Measurements from ENCODE around the gene DNASE1L2. TPM values are rescaled to one million over a fixed set of nuclear protein-coding genes. Genes with fewer than 3 reads are reported as not detected.

DNASE1L2 gene
- total RNA-seq, 1 donor from 2014 or later, result 2.0 TPM

- ATAC-seq (peak; percentile 3 to 16), DNase-seq (no peak)
- Histone ChIP-seq H3K4me1 (peaks cover 13% of the 10 kb centered on the region), H3K9me3 (no peaks in the 10 kb centered on the region), H3K36me3 (no peaks in the 10 kb centered on the region), H3K27me3 (ENCODE audit: low read depth) (peaks cover 40% of the 10 kb centered on the region), H3K4me3 (peak overlapping the region; percentile 36), H3K27ac (no peak overlapping the region)
- TF ChIP-seq, protein P1, sequence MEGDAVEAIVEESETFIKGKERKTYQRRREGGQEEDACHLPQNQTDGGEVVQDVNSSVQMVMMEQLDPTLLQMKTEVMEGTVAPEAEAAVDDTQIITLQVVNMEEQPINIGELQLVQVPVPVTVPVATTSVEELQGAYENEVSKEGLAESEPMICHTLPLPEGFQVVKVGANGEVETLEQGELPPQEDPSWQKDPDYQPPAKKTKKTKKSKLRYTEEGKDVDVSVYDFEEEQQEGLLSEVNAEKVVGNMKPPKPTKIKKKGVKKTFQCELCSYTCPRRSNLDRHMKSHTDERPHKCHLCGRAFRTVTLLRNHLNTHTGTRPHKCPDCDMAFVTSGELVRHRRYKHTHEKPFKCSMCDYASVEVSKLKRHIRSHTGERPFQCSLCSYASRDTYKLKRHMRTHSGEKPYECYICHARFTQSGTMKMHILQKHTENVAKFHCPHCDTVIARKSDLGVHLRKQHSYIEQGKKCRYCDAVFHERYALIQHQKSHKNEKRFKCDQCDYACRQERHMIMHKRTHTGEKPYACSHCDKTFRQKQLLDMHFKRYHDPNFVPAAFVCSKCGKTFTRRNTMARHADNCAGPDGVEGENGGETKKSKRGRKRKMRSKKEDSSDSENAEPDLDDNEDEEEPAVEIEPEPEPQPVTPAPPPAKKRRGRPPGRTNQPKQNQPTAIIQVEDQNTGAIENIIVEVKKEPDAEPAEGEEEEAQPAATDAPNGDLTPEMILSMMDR (IDR thresholded peaks at IDR 0.05), result no peak
- intact Hi-C loops (cut with DNase I), result no loop called here
Observed at GRCh38 chr16:2195322-2196161, 40.7 kb upstream of the DNASE1L2 start.

DNA sequence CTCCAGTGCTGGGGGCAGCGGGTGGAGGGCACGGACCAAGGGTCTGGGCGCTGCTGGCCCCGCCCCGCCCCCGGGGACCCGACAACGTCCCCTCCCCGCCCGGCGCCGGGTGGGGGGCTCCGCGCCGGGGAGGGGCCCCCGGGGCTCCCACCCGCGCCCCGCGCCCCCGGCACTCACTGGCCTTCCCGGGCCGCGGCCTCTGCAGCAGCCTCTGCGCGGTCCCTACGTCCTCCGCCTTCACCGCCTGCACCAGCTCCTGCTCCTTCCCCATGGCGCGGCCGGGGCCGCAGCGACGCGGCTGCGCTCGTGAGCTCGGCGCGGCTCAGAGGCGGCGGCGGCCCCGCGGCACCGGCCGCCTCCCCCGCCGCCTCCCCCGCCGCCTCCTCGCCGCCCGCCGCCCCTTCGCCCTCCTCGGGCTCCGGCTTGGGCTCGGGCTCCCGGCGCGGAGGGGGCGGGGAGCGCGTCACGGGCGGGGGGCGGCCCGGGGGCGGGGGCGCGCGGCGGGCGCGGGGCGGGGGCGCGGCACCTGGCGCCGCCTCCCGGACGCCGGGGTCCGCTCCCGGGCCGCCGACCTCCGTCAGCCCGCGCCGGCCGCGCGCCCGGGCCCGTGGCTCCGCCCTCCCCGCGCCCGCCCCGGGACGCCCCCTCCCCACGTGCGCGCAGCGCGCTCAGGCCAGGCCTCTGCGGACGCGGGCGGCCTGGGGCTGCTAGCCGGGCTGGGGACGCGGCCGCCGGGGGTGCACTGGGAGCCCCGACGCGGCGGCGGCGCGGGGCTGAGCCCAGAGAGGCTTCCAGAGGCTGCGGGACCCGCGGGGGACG lies 39.9 kb upstream of the DNASE1L2 start, which contains the start of gene CASKIN1:
CASKIN1 (minus strand) TSS at position 444 of the 819 bp plus-strand sequence; CDS start at position 271, 173 bp downstream.
- TF ChIP-seq, protein P1 (IDR thresholded peaks at IDR 0.05), result no peak
- ATAC-seq, result peak in 1 of 2 donors; percentile 4
- H3K4me1 ChIP-seq, result peaks cover 13% of the 10 kb centered on the region
- no peak within 1 kb of the TSS for H3K27ac ChIP-seq
- no peak for DNase-seq
- H3K9me3 ChIP-seq, result no peaks in the 10 kb centered on the region
- H3K27me3 ChIP-seq (ENCODE audit: low read depth), result peaks cover 40% of the 10 kb centered on the region
- H3K36me3 ChIP-seq, result no peaks in the 10 kb centered on the region
- intact Hi-C loops (cut with DNase I), result no loop called here
- peak within 1 kb of the TSS; percentile 36 for H3K4me3 ChIP-seq

DNA sequence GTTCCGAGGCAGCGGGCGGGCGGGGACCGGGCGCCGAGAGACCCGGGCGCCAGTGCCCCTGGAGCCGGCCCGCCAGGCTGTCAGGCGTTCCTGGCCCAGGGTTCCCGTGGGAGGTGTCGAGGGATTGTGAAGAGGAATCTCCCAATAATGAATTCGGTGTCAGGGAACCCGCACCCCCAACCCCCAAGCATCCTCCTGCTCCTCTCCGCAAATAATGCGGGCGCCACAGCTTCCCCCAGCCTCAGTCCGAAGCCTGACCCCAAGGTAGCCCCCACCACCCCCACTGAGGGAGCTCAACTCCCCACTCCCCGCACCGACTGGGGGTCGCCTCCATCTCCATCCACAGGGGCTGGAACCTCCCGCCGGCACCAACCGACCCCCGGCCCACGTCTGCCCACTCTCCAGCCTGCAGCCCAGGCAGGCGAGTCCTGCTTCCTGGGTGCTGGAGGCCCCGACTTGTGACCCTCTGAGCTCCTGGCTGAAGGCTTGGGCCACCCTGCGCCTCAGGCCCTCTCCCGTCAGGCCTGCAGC lies 39.2 kb upstream of the DNASE1L2 start:
- DNase-seq (no peak), ATAC-seq (no peak)
- intact Hi-C loops (cut with DNase I), result no loop called here
- Histone ChIP-seq H3K27ac (no peak overlapping the region), H3K4me3 (no peak overlapping the region), H3K27me3 (ENCODE audit: low read depth) (peaks cover 40% of the 10 kb centered on the region), H3K9me3 (no peaks in the 10 kb centered on the region), H3K36me3 (no peaks in the 10 kb centered on the region), H3K4me1 (peaks cover 13% of the 10 kb centered on the region)
- TF ChIP-seq, protein P1 (IDR thresholded peaks at IDR 0.05), result no peak

GRCh38 chr16:2197765-2198164 lies 38.5 kb upstream of the DNASE1L2 start:
- no peak for ATAC-seq
- Histone ChIP-seq H3K27ac (no peak overlapping the region), H3K27me3 (ENCODE audit: low read depth) (peaks cover 40% of the 10 kb centered on the region), H3K4me1 (peaks cover 13% of the 10 kb centered on the region), H3K9me3 (no peaks in the 10 kb centered on the region), H3K36me3 (no peaks in the 10 kb centered on the region), H3K4me3 (no peak overlapping the region)
- DNase-seq, result no peak
- intact Hi-C loops (cut with DNase I), result no loop called here
- TF ChIP-seq, protein P1 (IDR thresholded peaks at IDR 0.05), result no peak

DNA sequence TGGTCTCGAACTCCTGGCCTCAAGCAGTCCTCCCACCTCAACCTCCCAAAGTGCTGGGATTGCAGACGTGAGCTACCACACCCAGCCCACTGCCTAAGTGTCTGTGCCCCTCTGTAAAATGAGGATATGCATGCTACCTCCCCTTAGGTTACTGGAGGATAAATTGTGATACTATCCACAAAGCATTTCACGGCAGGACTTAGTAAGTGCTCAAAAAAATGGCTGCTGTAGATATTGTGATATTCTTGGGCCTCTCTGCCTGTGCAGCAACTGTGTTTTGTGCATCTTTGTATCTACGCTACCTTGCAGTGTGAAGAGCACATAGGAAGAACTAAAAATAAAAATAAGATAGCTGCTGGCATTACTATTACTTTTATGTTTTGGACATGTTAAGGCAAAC lies 38.0 kb upstream of the DNASE1L2 start:
- TF ChIP-seq, protein P1 (IDR thresholded peaks at IDR 0.05), result no peak
- Histone ChIP-seq H3K36me3 (no peaks in the 10 kb centered on the region), H3K4me3 (no peak overlapping the region), H3K9me3 (no peaks in the 10 kb centered on the region), H3K4me1 (peaks cover 13% of the 10 kb centered on the region), H3K27me3 (ENCODE audit: low read depth) (peaks cover 40% of the 10 kb centered on the region), H3K27ac (no peak overlapping the region)
- intact Hi-C loops (cut with DNase I), result no loop called here
- ATAC-seq (no peak), DNase-seq (no peak)

All from lower lobe of right lung (tissue), 2 donors.